G401.6 (cell line): ENCODE measurements around the gene EFCAB14.
A peak's percentile ranks its signal among the peaks of the same experiment; 100 is the strongest.
"Not testable (repeated sequence)": the region's sequence is repeated elsewhere in the genome, so short reads cannot be mapped to it uniquely, and the experiment has no call there.

Experiments used
- FAIRE-seq: peaks from 2 replicates; lab custom pipeline; 2012; peaks lifted over from hg19 to GRCh38; lab: Jason Lieb, UNC

The EFCAB14 gene, protein sequence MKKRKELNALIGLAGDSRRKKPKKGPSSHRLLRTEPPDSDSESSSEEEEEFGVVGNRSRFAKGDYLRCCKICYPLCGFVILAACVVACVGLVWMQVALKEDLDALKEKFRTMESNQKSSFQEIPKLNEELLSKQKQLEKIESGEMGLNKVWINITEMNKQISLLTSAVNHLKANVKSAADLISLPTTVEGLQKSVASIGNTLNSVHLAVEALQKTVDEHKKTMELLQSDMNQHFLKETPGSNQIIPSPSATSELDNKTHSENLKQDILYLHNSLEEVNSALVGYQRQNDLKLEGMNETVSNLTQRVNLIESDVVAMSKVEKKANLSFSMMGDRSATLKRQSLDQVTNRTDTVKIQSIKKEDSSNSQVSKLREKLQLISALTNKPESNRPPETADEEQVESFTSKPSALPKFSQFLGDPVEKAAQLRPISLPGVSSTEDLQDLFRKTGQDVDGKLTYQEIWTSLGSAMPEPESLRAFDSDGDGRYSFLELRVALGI

GRCh38 chr1:46718727-46719622, at the start of gene EFCAB14:
Gene EFCAB14 (minus strand): TSS chr1:46719114. CDS start chr1:46718087, 1,027 bp downstream.
- peak; percentile 88 for FAIRE-seq

GRCh38 chr1:46768445-46768844, 49.5 kb upstream of the EFCAB14 start:
- FAIRE-seq = no peak

GRCh38 chr1:46767649-46768282, 48.9 kb upstream of the EFCAB14 start:
- no peak for FAIRE-seq

DNA sequence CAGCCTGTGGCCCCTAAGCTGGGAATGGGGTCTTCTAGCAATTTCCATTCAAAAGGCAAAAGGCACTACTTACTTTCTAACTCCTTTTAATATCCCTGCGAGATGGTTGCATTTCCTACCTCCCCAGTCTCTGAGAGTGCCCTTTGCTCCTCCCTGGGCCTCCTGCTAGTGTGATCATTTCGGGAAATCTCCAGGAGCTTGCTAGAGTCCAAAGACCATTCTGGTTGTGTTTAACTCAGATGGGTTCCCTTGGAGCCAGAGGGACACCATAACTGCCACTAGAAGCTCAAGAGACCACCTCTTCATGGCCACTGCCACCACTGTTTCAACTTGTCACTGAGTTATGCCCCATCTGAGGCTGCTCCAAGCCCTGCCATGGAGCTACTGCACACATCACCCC, 45.5 kb upstream of the EFCAB14 start:
- FAIRE-seq = no peak

GRCh38 chr1:46761740-46762139, 42.8 kb upstream of the EFCAB14 start:
- no peak for FAIRE-seq

DNA sequence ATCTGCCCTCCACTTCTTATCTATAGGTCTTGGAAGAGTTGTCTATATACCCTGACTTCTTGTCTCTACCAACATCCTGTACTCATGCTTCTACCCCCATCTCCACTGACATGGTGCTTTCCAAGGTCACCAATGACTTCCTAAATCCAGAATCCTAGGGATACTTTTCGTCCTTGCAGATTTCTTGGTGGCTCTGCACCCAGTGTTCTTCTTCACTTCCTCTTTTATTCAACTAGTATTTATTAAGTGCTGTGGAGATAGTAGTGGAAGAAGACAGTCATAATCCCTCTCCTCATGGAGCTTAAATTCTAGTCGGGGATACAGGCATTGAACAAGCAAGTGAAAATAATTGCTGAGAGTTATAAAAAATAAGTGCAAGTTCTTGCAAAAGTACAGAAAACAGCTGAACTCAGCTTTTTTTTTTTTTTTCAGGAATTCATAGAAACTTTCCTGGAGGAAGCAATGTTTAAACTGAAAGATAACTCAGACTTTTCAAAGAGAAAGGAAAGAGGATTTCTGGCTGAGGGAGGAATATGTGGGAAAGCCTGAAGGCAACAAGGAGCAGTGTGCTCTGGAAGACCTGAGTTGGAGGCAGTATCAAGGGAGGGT, 41.7 kb upstream of the EFCAB14 start:
- no peak for FAIRE-seq

GRCh38 chr1:46757956-46758528, 39.1 kb upstream of the EFCAB14 start:
- no peak for FAIRE-seq

DNA sequence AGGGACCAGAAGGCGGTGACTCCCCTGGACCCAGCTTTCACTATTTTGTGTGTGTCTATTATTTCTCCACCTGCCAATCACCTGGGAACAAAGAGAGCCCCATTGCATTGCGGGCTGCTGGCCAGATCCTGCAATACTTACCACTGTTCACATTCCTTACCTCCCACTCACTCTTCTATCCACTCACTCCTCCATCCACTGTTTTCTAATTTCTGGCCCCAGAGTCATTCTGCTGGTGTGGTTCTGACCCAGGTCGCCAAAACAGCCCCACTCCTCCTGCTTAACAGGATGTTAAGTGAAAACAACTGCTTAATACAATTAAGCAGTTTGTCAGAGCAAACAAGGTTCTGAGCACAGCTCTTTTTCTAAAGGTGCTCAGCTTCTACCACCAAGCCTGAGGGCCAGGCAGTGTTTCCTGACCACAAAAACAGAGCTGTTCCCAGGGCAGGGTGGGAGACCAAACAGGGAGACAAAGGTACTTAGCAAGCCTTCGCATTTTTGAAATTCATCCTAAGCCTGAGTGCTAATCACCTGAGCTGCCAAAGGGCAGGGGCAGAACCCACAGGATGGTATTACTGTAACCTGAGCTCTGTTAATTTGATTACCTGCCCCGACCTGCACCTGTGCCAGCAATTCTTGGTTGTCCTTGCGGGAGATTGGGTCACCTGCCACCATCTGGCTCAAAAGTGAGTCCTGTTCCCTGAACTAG, 38.5 kb upstream of the EFCAB14 start:
- no peak for FAIRE-seq

DNA sequence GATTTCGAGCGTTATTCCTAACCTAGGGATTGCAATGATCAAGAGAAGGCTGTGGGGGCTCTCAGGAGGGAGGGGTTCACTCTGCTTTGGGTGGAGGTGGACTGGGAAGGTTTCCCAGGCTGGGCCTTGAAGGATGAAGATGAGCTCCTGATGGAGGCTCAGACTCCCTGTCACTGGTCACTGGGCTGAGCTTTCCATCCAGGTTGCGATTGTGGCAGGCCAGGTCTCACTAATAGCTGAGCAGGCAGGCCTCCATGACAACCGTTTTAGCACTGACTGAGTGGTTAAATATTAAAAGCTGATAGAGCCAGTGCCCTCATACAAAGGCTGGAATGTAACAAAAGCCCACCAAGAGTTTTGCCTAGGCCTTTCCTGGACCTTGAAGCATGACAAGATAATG, 36.2 kb upstream of the EFCAB14 start:
- no peak for FAIRE-seq

DNA sequence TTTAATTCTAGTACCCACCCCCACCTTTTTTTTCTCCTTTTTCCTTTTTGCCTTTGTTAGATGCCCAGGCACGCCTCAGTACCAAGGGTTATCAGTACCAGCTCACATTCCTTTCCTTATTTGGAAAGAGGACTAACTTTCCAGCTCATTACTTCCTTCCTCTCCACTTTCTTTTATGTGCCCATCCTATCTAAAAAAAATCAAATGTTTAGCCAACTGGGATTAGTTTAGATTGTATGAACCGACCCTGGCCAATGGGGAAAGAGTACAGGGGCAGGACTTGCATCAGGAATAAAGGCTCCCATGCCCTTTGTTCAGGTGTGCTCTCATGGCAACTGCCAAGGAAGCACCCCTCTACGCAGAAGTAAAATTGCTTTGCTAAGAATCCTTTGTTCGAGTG, 35.8 kb upstream of the EFCAB14 start:
- FAIRE-seq = not testable (repeated sequence)

DNA sequence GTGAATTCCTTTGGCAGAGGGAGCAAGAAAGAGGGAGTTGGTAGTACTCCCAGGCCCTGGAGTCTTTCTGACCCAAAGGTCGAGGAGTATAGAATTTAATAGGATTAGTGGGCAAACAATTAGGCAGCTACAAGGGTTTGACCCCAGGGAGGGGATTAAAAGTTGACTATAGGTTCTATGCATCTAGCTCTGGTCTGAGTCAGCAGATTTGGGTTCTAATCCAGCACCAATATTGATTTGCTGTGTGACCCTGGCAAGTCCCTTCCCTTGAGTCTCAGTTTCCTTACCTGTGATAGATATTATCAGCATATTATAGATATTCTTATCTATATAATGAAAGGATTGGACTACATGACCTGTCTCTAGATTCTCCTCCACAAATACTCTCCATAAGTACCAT, 35.1 kb upstream of the EFCAB14 start:
- no peak for FAIRE-seq

GRCh38 chr1:46749921-46750404, 31.0 kb upstream of the EFCAB14 start:
- FAIRE-seq = no peak

GRCh38 chr1:46749404-46749803, 30.5 kb upstream of the EFCAB14 start:
- no peak for FAIRE-seq

GRCh38 chr1:46747683-46748288, 28.9 kb upstream of the EFCAB14 start:
- FAIRE-seq = no peak

DNA sequence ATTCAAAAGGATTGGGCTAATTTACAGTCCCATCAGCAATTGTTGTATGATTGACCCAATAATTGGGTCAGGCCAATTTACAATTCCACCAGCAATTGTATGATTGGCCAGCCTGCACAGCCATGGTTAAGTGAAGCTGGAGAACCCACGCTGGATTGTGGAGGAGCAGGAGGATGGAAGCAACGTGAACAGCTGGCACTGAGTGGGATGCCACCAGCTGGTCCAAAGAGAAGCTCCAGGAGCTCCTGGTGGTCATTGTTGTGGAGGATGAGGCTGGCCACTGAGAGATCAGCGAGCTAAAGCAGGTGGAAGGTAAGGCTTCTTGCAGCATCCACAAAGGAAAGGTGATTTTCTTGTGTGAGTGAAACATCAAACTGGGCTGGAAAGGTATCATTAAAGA, 23.2 kb upstream of the EFCAB14 start:
- no peak for FAIRE-seq

GRCh38 chr1:46735708-46736324, 16.9 kb upstream of the EFCAB14 start:
- peak; percentile 53 for FAIRE-seq

GRCh38 chr1:46728327-46728873, 9.5 kb upstream of the EFCAB14 start:
- FAIRE-seq = not testable (repeated sequence)

DNA sequence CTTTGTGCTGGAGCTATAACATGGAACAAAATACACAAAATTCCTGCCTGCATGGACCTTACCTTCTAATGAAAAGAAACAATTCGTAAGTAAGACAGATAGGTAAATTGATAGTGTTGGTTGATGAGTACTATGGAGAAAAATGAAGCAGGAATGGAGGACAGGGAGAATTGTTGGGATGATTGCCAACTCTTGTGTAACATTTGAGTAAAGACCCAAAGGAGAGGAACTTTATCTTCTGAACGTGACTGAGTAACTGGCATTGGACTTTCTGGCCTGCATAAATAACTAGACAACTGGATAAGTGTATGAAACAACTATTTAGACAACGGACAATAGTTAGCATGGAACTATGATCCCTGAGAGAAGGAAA, 6.8 kb upstream of the EFCAB14 start:
- no peak for FAIRE-seq

DNA sequence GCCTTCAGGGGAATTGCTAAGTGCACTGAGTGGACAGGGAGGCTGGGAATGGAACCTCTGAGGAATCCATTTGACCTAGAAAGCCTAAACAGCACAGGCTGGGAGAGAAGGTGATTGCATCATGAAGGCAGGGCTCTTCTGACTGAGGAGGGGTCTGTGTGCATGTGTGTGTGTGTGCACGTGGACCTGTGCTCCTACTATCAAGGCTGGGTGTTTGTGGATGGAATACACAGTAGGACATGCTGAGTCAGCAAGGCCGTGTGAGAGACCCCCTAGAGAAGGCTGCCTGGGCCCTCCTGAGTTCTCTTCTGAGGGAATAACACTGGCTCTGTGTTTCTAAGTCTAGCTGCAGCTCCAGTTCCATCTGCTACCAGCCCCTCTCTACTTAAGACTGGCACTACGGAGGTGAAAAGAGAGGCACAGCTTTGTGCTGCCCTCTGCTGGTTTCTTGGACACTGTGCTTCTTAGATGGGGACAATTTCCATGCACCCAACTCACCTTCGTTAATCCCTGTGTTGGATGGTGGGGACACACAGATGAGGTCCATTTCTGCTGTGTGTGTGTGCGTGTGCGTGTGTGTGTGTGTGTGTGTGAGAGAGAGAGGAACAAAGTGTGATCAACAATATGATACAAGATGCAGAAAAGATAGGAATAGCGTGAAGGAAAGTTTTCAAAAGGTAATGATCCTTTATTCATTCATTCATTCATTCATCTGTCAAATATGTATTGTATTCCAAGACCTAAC, 6.2 kb upstream of the EFCAB14 start:
- FAIRE-seq = peak; percentile 83
